ENCODE results near the gene MCM3AP. TPM values are rescaled to one million over a fixed set of nuclear protein-coding genes. Genes with fewer than 3 reads are reported as not detected.

The MCM3AP gene
- total and polyA plus RNA-seq, 9 of the 15 experiments (the other 6 are each of a cell fraction or from before 2014, with no cell fraction given): 6.5 to 179 (median 69.6) TPM

- TF ChIP-seq ZNF165 (CRISPR knock-in tag; IDR thresholded peaks at IDR 0.05; ENCODE audit: borderline replicate concordance) (no peak), SIN3A (IDR thresholded peaks at IDR 0.05; ENCODE audit: borderline replicate concordance in 2 of 2, control insufficient read depth in 1 of 2, low read depth in 2 of 2, low read length in 2 of 2) (peak in 1 of 2 experiments; percentile 79; a peak in 1 of 4 replicates), ZNF253 (CRISPR knock-in tag; conservative IDR thresholded peaks at IDR 0.05) (no peak), ZNF592 (IDR thresholded peaks at IDR 0.05) (no peak), CLOCK (CRISPR knock-in tag; IDR thresholded peaks at IDR 0.05; ENCODE audit: borderline replicate concordance) (no peak), FOXO4 (CRISPR knock-in tag; IDR thresholded peaks at IDR 0.05) (no peak), PKNOX1 (IDR thresholded peaks at IDR 0.05) (no peak), ZFPM2 (CRISPR knock-in tag; IDR thresholded peaks at IDR 0.05) (no peak), ZNF77 (CRISPR knock-in tag; IDR thresholded peaks at IDR 0.05) (no peak), MITF (IDR thresholded peaks at IDR 0.05) (no peak), MAFK (IDR thresholded peaks at IDR 0.05; ENCODE audit: low read length) (no peak), MYC (IDR thresholded peaks at IDR 0.05; ENCODE audit: low read depth, low read length) (no peak; the same call in 1 of the 2 replicates), MYC (CRISPR knock-in tag; IDR thresholded peaks at IDR 0.05; ENCODE audit: borderline replicate concordance, low read depth) (no peak), IRF2 (CRISPR knock-in tag; IDR thresholded peaks at IDR 0.05) (no peak), PHB2 (IDR thresholded peaks at IDR 0.05; ENCODE audit: low read depth) (no peak), DNMT1 (IDR thresholded peaks at IDR 0.05) (no peak), RNF2 (IDR thresholded peaks at IDR 0.05) (0 out of 2 replicates have a peak, but pooled peaks have one; percentile 39), STAT5A (IDR thresholded peaks at IDR 0.05; ENCODE audit: borderline replicate concordance, low read length) (no peak)
These were observed 39.1 kb upstream of the MCM3AP start (continued) for GRCh38 chr21:46324390-46325072.

Measured in K562 (cell line).